Measurements from ENCODE around the gene ASB4.

The ASB4 gene

DNA sequence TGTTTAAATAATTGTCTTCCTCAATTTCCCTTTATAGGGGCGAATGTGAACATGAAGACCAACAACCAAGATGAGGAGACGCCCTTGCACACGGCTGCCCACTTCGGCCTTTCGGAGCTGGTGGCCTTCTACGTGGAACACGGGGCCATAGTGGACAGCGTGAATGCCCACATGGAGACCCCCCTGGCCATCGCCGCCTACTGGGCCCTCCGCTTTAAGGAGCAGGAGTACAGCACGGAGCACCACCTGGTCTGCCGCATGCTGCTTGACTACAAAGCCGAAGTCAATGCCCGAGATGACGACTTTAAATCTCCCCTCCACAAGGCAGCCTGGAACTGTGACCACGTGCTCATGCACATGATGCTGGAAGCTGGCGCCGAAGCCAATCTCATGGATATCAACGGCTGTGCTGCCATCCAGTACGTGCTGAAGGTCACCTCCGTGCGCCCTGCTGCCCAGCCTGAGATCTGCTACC lies 42.1 kb downstream of the ASB4 start:
- no peak overlapping the region for H2AFZ ChIP-seq (ENCODE audit: low read depth, low read length)
- 0 out of 2 replicates have a peak, but pooled peaks cover 4% of the 10 kb centered on the region for H3K4me1 ChIP-seq (ENCODE audit: low read length)
- TF ChIP-seq, protein P1, sequence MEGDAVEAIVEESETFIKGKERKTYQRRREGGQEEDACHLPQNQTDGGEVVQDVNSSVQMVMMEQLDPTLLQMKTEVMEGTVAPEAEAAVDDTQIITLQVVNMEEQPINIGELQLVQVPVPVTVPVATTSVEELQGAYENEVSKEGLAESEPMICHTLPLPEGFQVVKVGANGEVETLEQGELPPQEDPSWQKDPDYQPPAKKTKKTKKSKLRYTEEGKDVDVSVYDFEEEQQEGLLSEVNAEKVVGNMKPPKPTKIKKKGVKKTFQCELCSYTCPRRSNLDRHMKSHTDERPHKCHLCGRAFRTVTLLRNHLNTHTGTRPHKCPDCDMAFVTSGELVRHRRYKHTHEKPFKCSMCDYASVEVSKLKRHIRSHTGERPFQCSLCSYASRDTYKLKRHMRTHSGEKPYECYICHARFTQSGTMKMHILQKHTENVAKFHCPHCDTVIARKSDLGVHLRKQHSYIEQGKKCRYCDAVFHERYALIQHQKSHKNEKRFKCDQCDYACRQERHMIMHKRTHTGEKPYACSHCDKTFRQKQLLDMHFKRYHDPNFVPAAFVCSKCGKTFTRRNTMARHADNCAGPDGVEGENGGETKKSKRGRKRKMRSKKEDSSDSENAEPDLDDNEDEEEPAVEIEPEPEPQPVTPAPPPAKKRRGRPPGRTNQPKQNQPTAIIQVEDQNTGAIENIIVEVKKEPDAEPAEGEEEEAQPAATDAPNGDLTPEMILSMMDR (IDR thresholded peaks at IDR 0.05; ENCODE audit: low read depth, low read length): no peak
- TF ChIP-seq EZH2phosphoT487 (IDR thresholded peaks at IDR 0.05; ENCODE audit: low read depth): no peak
- no peak overlapping the region for H3K9ac ChIP-seq (ENCODE audit: low read length)
- H4K20me1 ChIP-seq (ENCODE audit: insufficient read depth, low read length): no peaks in the 10 kb centered on the region
- no peaks in the 10 kb centered on the region for H3K79me2 ChIP-seq (ENCODE audit: low read length)
- H3K9me3 ChIP-seq (ENCODE audit: insufficient read depth, low read length): no peaks in the 10 kb centered on the region
- peaks cover 24% of the 10 kb centered on the region for H3K27me3 ChIP-seq (ENCODE audit: low read depth, low read length)
- H3K36me3 ChIP-seq (replicated peaks; ENCODE audit: low read depth, low read length): no peaks in the 10 kb centered on the region
- no peak overlapping the region for H3K27ac ChIP-seq (ENCODE audit: low read length)
- no peak overlapping the region for H3K4me3 ChIP-seq (ENCODE audit: low read length)
- no peak overlapping the region for H3K4me2 ChIP-seq (ENCODE audit: low read length)

DNA sequence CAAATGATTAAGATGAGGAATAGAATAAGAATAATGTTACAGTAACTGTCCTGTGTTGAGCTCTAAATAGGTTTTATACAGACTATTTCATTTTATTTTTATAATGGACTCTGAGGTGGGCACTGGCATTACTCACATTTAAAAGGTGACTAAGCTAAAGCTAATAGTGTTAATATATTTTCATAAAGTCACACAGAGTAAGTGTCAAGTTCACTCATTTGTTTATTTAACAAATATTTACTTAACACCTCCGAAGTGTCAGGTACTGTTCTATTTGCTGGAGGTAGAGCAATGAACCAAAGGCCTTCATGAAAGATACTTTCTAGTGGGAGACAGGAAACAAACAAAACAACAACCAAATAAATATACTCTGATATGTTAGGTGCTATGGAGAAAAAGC lies 44.0 kb downstream of the ASB4 start:
- Histone ChIP-seq H2AFZ (ENCODE audit: low read depth, low read length) (no peak overlapping the region), H3K9ac (ENCODE audit: low read length) (no peak overlapping the region), H3K9me3 (ENCODE audit: insufficient read depth, low read length) (no peaks in the 10 kb centered on the region), H3K27ac (ENCODE audit: low read length) (no peak overlapping the region), H3K36me3 (replicated peaks; ENCODE audit: low read depth, low read length) (no peaks in the 10 kb centered on the region), H3K4me3 (ENCODE audit: low read length) (no peak overlapping the region), H3K27me3 (ENCODE audit: low read depth, low read length) (peaks cover 18% of the 10 kb centered on the region), H3K4me2 (ENCODE audit: low read length) (no peak overlapping the region), H4K20me1 (ENCODE audit: insufficient read depth, low read length) (no peaks in the 10 kb centered on the region), H3K4me1 (ENCODE audit: low read length) (0 out of 2 replicates have a peak, but pooled peaks cover 4% of the 10 kb centered on the region), H3K79me2 (ENCODE audit: low read length) (no peaks in the 10 kb centered on the region)
- TF ChIP-seq, protein P1 (IDR thresholded peaks at IDR 0.05; ENCODE audit: low read depth, low read length): no peak
- no peak for TF ChIP-seq EZH2phosphoT487 (IDR thresholded peaks at IDR 0.05; ENCODE audit: low read depth)

DNA sequence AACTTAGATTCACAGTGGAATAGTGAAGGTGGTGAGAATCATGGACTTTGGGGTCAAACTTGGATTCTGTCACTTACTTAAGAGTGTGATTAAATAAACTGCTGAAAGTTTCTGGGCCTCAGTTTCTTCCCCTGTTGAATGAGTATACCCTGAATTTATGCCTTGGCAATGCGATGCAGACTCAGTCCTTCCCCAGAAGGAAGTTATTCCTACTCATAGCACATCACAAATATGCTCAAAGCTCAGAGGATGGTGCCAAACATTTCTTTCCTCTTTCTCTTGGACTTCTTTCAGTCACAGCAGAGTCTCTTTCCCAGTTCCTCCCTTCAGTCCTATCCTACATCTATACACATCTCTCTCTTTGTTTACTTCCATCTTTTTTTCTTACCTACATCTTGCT lies 45.1 kb downstream of the ASB4 start:
- no peak overlapping the region for H3K9ac ChIP-seq (ENCODE audit: low read length)
- H3K9me3 ChIP-seq (ENCODE audit: insufficient read depth, low read length): no peaks in the 10 kb centered on the region
- H3K4me3 ChIP-seq (ENCODE audit: low read length): no peak overlapping the region
- TF ChIP-seq, protein P1 (IDR thresholded peaks at IDR 0.05; ENCODE audit: low read depth, low read length): no peak
- TF ChIP-seq EZH2phosphoT487 (IDR thresholded peaks at IDR 0.05; ENCODE audit: low read depth): no peak
- H2AFZ ChIP-seq (ENCODE audit: low read depth, low read length): no peak overlapping the region
- H3K4me2 ChIP-seq (ENCODE audit: low read length): no peak overlapping the region
- no peaks in the 10 kb centered on the region for H3K79me2 ChIP-seq (ENCODE audit: low read length)
- H3K4me1 ChIP-seq (ENCODE audit: low read length): 0 out of 2 replicates have a peak, but pooled peaks cover 4% of the 10 kb centered on the region
- H3K27ac ChIP-seq (ENCODE audit: low read length): no peak overlapping the region
- H3K27me3 ChIP-seq (ENCODE audit: low read depth, low read length): peaks cover 21% of the 10 kb centered on the region
- no peaks in the 10 kb centered on the region for H3K36me3 ChIP-seq (replicated peaks; ENCODE audit: low read depth, low read length)
- no peaks in the 10 kb centered on the region for H4K20me1 ChIP-seq (ENCODE audit: insufficient read depth, low read length)

DNA sequence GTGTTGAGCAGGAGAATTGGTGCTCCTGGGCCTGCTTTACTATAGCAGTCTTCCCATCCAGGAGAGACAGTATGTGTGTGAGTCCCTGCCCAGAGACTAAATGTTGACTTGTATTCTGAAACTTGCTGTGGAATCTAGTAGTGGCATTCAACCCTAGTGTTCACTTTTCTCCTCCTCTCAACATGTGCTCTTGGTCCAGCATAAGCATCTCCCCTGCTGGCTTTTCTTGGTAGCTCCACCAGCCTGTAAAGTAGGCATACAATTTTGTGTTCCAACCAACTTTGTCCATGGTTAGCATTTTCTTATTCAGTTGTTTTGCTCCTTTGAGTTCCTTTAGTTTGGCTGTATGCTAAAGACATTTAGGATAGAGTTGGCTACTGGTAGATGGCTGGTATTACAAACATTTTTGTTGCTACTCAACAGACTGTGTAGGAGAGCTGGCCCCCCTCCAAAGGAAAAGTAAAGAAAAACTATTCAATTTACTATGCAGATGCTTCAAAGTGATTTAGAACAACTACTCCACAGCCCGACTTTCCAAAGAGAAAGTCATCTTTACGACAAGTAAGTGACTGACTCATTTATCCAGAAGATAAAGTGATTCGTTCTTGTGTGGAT lies 46.0 kb downstream of the ASB4 start:
- Histone ChIP-seq H2AFZ (ENCODE audit: low read depth, low read length) (no peak overlapping the region), H3K27ac (ENCODE audit: low read length) (no peak overlapping the region), H3K79me2 (ENCODE audit: low read length) (no peaks in the 10 kb centered on the region), H3K4me1 (ENCODE audit: low read length) (0 out of 2 replicates have a peak, but pooled peaks cover 4% of the 10 kb centered on the region), H3K27me3 (ENCODE audit: low read depth, low read length) (peaks cover 14% of the 10 kb centered on the region; the same call in 1 of the 2 replicates), H3K9ac (ENCODE audit: low read length) (no peak overlapping the region), H4K20me1 (ENCODE audit: insufficient read depth, low read length) (no peaks in the 10 kb centered on the region), H3K36me3 (replicated peaks; ENCODE audit: low read depth, low read length) (no peaks in the 10 kb centered on the region), H3K4me3 (ENCODE audit: low read length) (no peak overlapping the region), H3K4me2 (ENCODE audit: low read length) (no peak overlapping the region), H3K9me3 (ENCODE audit: insufficient read depth, low read length) (no peaks in the 10 kb centered on the region)
- TF ChIP-seq, protein P1 (IDR thresholded peaks at IDR 0.05; ENCODE audit: low read depth, low read length): no peak
- TF ChIP-seq EZH2phosphoT487 (IDR thresholded peaks at IDR 0.05; ENCODE audit: low read depth): no peak

Data from OCI-LY3 (cell line).